ACHN (cell line): Measurements from ENCODE around the gene LRRC63.

ENCODE experiments used
- DNase-seq: peaks from one replicate; pipeline ENCODE4 v3.0.0-alpha.2; 2015
- in situ Hi-C: cut with HindIII; loops from 2 replicates; pipeline ENCODE4 v1.10.0; 2017; ENCODE audit warnings: low sequenced_read_pairs, low pct_ligation_motif_present, low pct_unique_long_range_greater_than_20kb

LRRC63 gene

DNA sequence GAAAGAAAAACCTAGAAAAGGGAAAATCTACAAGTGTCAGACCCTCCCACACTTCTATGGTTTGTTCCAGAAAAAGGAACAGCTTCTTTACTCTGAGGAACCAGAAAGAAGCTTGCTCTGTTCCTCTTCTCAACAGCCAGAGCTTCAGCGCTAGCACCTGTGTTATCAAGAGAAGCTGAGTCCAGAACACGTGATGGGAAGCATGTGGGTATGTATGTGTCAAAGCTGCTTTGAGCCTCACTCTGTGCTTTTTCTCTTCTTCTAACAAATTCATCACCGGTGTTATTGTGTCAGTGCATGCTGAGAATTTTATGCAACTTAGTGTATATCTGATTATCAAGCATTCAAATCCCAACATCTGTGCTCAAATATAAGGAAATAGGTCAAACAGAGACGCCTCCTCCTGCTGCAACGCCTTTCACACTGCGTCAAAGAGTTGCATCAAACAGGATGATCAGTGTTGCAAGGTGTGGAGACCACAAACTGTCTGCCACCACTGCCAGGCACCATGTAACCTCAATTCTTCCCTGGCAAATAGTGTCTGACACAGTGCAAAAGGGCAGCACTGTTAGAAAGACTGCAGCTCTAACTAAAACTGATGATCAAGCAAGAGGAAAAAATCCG is 83.9 kb downstream of the LRRC63 start:
- in situ Hi-C loops = no loop called here
- no peak for DNase-seq

DNA sequence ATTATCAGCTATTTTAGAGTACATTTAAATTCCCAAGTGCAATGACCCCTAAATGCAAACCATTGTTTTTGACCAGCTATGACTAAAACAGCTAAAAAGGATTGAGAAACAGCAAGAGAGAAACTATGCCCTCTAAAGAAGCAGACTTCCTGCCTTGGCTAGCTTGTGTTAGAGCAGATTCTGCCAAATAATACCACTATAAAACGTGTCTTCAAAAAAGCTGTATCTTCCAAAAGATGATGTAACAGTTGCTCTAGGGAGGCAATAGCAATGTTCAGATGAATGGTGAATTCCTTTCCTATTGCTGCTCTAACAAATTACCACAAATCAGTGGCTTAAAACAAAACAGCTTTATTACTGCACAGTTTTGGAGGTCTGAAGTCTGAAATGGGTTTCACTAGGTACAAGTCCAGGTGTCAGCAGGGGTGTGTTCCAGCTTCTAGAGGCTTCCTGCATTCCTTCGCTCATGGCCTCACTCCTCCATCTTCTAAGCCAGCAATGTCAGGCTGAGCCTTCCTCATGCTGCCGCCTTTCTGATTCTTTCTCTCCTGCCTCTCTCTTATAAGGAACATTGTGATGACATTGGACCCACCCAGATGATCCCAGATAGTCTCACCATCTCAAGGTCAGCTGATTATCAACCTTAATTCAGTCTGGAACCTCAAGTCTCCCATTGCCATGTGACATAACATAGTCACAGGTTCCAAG is 84.5 kb downstream of the LRRC63 start:
- DNase-seq = no peak
- in situ Hi-C loops = no loop called here

DNA sequence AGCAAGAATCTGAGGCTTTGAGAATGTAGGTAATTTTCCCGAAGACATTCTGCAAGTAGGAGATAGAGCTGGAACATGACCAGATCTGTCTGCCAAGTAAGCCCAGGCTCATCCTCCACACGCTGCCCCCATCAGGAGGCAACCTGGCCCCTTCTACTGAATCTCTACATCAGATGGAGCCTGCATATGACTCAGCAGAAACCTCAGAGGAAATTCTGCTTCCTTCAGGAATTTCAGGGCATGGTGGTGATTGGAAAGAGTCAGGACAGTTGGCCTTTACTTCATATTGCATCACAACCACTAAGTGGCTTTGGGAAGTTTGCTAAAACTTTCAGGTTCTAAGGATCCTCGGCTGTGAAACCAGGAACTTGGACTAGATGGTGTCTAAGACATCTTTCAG is 85.2 kb downstream of the LRRC63 start:
- in situ Hi-C loops = no loop called here
- DNase-seq = no peak

DNA sequence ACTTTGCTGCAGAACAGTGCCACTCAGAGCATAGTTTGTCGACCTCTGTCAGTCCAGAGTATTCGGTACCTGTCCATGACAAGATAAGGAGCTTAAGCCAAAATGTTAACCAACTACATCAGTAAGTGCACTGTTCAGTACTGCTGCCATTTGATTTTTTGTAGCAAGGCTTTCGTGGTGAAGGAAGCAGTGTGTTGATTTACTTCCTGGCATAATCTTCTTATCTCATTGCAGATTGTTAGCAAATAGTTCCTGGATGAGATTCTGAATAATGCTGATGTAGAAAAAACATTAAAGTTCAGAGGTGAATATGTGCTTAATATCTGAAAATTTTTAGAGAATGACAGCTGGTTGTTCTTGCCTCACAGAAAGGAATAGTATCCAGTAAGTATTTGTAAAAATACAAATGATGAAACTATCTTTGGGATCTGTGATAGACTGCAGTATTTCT is 85.7 kb downstream of the LRRC63 start:
- in situ Hi-C loops = no loop called here
- DNase-seq = no peak

DNA sequence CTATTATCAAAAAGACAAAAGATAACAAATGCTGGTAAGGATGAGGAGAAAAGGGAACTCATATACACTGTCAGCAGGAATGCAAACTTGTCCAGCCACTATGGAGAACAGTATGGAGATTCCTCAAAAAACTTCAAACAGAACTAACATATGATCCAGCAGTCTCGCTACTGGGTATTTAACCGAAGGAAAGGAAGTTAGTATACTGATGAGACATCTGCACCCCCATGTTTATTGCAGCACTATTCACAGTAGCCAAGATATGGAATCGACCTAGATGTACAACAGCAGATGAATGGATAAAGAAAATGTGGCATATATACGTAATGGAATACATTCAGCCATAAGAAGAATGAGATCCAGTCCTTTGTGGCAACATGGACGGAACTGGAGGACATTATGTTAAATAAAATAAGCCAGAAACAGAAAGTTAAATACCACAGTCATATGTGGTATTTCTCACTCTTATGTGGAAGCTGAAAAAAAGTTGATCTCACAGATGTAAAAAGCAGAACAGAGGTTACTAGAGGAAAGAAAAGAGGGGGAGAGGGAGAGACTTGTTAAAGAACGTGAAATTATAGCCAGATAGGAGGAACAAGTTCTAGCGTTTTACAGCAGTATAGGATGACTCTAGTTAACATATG is 92.1 kb downstream of the LRRC63 start:
- in situ Hi-C loops = no loop called here
- DNase-seq = no peak

DNA sequence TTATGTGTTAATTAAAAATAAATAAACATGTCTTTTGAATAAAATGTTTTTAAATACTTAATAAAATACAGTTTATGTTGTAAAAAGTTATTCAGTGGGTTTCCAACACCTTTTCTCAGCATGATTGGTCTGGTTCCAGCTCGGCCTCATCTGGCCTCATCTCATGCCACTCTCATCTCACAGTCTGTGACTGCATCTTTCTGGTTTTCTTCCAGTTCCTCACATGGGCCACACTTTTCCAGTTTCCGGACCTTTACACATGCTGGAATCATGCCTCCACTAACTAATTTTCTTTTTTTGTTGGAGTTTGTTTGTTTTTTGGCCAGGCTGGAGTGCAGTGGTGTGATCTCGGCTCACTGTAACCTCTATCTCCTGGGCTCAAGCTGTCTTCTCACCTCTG is 92.8 kb downstream of the LRRC63 start:
- in situ Hi-C loops = no loop called here
- DNase-seq = no peak

DNA sequence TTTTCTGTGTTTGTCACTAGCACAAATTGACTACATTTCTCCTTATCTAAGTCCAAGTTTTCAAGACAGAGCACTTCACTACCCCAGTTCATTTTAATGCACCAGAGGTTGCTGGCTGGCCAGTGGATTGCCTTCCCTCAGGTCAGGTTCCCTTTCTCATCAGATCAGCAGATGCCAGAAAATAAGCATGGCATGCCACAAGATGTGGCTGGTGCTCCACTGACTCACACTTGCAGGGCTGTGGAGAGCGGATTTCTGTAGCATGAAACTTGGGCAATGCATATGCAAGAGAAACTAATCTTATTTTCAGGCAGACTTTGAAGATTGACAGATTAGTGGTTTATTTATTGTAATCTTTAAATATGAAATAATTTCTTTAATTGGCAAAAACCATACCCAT is 95.8 kb downstream of the LRRC63 start:
- in situ Hi-C loops = no loop called here

DNA sequence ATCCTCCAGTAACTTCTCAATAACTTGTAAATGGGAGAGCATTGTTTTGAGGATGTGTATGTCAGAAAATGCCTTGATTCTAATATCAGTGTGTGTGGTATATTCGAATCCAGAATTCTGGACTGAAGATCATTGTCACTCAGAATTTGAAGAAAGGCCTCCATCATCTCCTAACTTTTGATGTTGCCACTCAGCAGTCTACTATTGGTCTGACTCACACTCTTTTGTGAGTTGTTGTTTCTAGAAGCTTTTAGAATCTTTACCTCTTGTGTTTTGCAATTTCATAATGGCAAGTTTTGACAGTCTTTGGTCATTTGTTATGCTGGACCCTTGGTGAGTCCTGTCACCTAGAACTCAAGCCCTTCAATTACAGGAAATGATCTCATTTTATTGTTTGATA is 98.3 kb downstream of the LRRC63 start:
- in situ Hi-C loops = no loop called here

More for the DNA sequence above, 95.8 kb downstream of the LRRC63 start:
- no peak for DNase-seq

DNA sequence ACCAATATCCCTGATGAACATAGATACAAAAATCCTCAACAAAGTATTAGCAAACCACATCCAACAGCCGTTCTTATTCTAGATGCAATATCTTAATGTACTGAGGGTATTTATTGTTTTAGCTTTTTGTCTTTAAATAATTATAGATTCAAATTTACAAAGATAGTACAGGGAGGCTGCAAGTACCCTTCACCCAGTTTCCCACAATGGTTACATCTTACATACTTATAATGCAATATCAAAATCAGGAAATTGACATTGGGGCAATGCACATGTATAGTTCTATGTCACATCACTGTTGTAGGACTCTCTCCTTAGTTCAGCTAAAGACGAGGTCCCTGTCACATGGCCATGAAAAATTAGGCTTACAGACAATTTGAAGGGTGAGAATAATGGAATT is 99.5 kb downstream of the LRRC63 start:
- in situ Hi-C loops = no loop called here
- no peak for DNase-seq

More for the DNA sequence above, 98.3 kb downstream of the LRRC63 start:
- no peak for DNase-seq

DNA sequence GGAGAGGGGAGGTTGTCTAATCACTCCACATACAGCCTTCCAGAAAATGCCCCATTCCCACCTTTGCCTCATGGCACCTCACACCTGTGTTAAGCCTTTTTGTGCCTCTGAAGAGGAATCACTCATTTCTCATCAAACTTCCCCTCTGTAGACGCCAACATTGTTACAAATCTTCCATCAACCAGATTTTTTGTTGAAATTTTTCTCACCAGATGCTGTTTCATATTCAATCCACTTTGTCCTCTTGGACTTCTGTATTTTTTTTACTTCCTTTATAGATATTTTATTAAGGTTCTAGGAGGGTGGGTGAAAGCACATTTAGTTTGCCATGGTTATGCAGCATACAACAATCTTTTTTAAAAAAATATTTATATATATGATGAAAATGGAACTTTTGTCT is 101.3 kb downstream of the LRRC63 start:
- in situ Hi-C loops = no loop called here
- DNase-seq = no peak

DNA sequence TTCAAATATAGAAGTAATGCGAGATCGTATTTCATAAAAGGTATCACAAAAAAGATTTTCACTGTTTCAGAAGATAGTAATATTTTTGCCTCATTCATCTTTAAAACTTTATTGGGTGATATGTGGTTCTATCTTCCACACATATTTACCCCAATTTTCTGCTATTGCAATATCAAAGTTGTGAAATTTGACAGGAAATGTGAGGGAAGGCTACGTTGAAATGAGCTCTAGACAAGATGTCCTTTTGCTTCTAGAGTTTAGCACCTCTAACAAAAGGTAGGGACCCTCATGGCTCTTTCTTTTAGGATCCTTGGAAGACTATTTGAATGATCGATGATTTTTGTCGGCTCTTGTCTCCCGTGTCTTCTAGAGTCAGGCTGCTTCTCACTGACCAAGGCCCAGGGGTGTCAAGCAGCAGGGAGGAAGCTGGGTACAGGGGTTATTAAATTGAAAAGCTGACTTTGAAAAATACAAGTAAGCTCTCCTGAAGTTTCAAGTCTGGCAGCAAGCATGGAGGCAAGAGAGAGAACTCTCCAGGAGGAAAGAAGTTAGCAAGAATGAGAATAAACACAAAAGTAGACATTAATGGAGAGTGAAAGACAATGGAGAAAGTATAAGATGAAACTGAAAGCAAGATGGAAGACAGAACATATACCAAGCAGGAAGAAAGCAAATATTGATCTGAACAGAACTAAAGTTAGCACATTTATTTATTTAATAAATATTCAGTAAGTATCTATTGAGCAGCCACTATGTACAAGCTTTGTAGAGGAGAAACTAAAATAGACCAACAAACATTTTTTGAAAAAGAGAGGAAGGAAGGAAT is 101.9 kb downstream of the LRRC63 start:
- no peak for DNase-seq
- in situ Hi-C loops = no loop called here

DNA sequence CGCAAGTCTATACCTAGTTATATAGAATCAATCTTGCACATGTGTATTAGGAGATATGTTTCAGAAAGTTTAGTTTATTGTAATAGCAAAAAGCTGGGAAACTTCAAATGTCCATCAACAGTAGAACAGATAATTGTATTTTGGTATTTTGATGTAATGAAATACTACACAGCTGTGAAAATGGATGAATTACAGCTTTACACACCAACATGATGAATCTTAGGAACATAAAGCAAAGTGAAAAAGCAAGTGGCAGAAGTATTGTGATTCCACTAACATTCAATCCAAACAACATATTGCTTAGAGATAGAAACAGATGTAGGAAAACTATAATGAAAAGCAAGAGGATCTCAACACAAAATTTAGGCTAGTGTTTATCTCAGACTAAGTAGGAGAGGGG is 102.9 kb downstream of the LRRC63 start:
- in situ Hi-C loops = no loop called here
- DNase-seq = no peak

DNA sequence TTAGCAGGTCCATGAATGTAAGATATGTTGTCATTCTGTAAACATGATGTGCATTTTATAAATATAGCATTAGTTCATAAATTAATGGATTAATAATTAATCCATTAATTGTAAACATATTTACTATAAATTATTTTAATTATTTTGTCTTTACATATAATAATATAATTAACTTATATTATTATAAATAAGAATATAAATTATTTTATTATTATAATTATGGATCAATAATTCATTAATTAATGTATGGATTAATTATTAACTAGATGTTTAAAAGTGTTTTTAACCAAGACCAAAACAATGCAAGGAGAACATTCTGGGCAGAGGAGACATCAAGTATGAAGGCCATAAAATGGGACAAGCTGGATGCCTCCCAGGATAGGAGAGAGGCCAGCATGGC is 103.3 kb downstream of the LRRC63 start:
- in situ Hi-C loops = no loop called here
- no peak for DNase-seq

DNA sequence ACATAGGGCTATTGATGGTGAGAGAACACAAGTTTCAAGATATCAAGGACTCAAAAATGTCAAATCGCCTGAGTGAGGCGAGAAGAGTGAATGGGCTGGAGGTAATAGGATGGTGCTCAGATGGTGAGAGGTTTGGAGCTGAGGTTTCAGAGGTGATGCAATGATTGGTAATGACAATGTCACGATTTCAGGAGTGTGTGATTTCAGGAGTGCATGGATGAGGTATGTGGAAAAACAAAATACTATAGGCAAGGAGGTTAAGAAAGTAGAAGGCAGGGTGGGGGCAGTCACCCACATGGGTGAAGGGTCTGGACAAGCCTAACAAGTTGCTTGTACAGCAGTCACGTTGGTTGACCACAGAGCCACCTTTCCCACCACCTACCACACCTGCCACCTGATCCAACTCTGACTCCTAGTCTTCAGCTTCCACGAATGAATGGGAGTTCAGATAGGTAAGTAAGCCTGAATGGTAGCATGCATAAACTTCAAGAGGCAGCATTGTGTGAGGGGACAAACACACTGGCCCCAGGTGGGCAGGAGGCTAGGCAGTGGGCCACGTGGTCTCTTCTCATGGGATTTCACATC is 103.9 kb downstream of the LRRC63 start:
- DNase-seq = no peak
- in situ Hi-C loops = no loop called here

DNA sequence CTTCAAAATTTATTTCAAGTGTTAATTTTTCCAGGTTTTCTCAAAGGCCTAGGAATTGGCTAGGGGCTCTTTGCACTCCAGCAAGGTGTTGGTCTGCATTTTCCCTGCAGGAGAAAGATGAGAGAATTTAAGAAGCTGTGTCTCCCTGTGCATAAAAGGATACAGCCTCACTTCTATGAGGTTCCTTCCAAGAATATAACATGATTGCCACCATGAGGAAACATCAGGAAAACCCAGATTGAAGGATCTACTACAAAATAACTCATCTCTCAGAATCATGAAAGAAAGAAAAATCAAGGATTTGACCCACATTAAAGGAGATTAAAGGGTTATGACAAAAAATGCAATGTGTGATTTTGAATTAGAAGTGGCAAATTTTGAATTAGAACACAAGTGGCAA is 105.4 kb downstream of the LRRC63 start:
- no peak for DNase-seq
- in situ Hi-C loops = no loop called here

DNA sequence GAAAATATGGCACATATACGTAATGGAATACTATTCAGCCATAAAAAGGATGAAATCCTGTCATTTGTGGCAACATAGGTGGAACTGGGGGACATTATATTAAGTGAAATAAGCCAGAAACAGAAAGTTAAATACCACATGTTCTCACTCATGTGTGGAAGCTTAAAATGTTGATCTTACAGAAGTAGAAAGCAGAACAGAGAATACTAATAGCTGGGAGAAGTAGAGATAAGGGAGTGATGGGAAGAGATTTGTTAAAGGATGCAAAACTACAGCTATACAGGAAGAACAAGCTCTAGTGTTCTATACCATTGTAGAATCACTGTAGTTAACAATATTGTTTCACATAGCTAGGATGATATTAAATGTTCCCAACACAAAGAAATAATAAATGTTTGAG is 107.3 kb downstream of the LRRC63 start:
- DNase-seq = no peak
- in situ Hi-C loops = no loop called here

DNA sequence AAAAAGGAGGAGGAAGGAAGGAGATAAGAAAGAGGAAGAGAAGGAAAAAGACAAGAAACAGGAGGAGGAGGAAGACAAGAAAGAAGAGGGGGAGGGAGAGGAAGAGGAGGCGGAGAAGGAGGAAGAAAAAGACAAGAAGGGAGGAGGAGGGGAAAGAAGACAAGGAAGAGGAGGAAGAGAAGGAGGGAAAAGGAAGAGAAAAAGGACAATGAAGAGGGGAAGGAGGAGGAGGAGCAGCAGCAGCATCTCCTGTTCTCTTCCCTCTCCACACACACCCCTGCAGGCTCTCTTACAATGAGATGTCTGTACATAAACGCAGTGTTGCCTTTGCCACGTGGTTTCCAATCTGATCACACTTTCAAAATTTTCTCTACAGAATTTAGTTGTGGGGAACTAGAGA is 108.7 kb downstream of the LRRC63 start:
- in situ Hi-C loops = no loop called here
- DNase-seq = no peak

DNA sequence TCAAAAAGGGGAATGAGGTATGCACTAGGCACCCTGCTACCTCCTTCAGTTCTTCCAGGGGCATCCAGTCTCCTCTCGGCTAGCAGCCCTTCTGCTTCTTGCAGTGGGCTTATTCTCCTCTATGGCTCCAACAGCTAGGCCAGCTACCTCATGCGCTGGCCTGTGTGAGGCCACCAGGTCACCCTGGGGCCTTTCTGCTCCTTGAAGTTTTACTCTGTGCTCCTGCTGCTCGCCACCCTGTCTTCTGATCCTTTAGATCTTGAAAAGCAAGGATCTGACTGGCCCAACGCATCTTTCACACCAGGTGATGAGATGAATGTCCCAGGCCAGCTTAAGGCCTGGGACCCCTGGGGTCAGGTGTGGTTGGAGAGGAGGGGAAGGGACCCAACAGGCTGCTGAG is 109.1 kb downstream of the LRRC63 start:
- no peak for DNase-seq
- in situ Hi-C loops = no loop called here
